ENCODE measurements around the gene SMIM44.
A peak's percentile ranks its signal among the peaks of the same experiment; 100 is the strongest.

Gene SMIM44

GRCh38 chr19:3500429-3501101, 17.3 kb upstream of the SMIM44 start, which contains the start of gene DOHH:
DOHH (minus strand) TSS chr19:3500674; CDS start chr19:3496814, 3,860 bp downstream.
- peak; percentile 90 to 96 (median 94) for DNase-seq (ENCODE audit: low read depth in 3 of 3)

- no peak for DNase-seq (ENCODE audit: low read depth in 3 of 3)
Observed at GRCh38 chr19:3499738-3500428, 16.6 kb upstream of the SMIM44 start.

- DNase-seq (ENCODE audit: low read depth in 3 of 3), result no peak
Observed at GRCh38 chr19:3497757-3498520, 14.7 kb upstream of the SMIM44 start.

- no peak for DNase-seq (ENCODE audit: low read depth in 3 of 3)
Observed at GRCh38 chr19:3496392-3497273, 13.4 kb upstream of the SMIM44 start.

- DNase-seq (ENCODE audit: low read depth in 3 of 3), result peak in 2 of 3 donors; percentile 47 to 63
Observed at GRCh38 chr19:3494559-3494958, 11.3 kb upstream of the SMIM44 start.

- DNase-seq (ENCODE audit: low read depth in 3 of 3), result no peak
Observed at GRCh38 chr19:3494051-3494450, 10.8 kb upstream of the SMIM44 start.

- DNase-seq (ENCODE audit: low read depth in 3 of 3), result no peak
Observed at GRCh38 chr19:3493651-3494050, 10.4 kb upstream of the SMIM44 start.

GRCh38 chr19:3492919-3493318, 9.7 kb upstream of the SMIM44 start:
- no peak for DNase-seq (ENCODE audit: low read depth in 3 of 3)

GRCh38 chr19:3492131-3492839, 9.0 kb upstream of the SMIM44 start:
- DNase-seq (ENCODE audit: low read depth in 3 of 3), result no peak

GRCh38 chr19:3491396-3492119, 8.3 kb upstream of the SMIM44 start:
- no peak for DNase-seq (ENCODE audit: low read depth in 3 of 3)

- DNase-seq (ENCODE audit: low read depth in 3 of 3), result no peak
Observed at GRCh38 chr19:3482507-3483225, 575 bp downstream of the SMIM44 start.

GRCh38 chr19:3481241-3482090, 1.8 kb downstream of the SMIM44 start:
- no peak for DNase-seq (ENCODE audit: low read depth in 3 of 3)

- DNase-seq (ENCODE audit: low read depth in 3 of 3), result no peak
Observed at GRCh38 chr19:3480383-3481091, 2.7 kb downstream of the SMIM44 start, which contains the start of gene SMIM24. SMIM24 (minus strand) TSS chr19:3480525; CDS start chr19:3480463, 62 bp downstream.

GRCh38 chr19:3479834-3480215, 3.4 kb downstream of the SMIM44 start:
- DNase-seq (ENCODE audit: low read depth in 3 of 3), result no peak

GRCh38 chr19:3479177-3479833, 3.9 kb downstream of the SMIM44 start:
- DNase-seq (ENCODE audit: low read depth in 3 of 3), result peak in 1 of 3 donors; percentile 41

- no peak for DNase-seq (ENCODE audit: low read depth in 3 of 3)
Observed at GRCh38 chr19:3478409-3479176, 4.6 kb downstream of the SMIM44 start.

- no peak for DNase-seq (ENCODE audit: low read depth in 3 of 3)
Observed at GRCh38 chr19:3477951-3478350, 5.3 kb downstream of the SMIM44 start.
